CD4-positive, alpha-beta T cell treated with Interleukin-6 at 100 ng/mL for 8 hours (primary cell): ENCODE data around the gene CCDC174.

Experiments
- DNase-seq: peaks from one replicate; pipeline ENCODE4 v3.0.0-alpha.2; 2020; ENCODE audit warnings: mixed read lengths, low spot score

CCDC174 gene

GRCh38 chr3:14701676-14702075 is 50.1 kb downstream of the CCDC174 start:
- DNase-seq = no peak

GRCh38 chr3:14703128-14703750 is 51.7 kb downstream of the CCDC174 start:
- DNase-seq = no peak

- DNase-seq = no peak
Observed at GRCh38 chr3:14703791-14704190, 52.2 kb downstream of the CCDC174 start.

GRCh38 chr3:14706096-14706495 is 54.5 kb downstream of the CCDC174 start:
- DNase-seq = no peak

GRCh38 chr3:14716591-14716990 is 65.0 kb downstream of the CCDC174 start:
- DNase-seq = no peak

- DNase-seq = no peak
Observed at GRCh38 chr3:14717307-14717706, 65.7 kb downstream of the CCDC174 start.

- DNase-seq = no peak
Observed at GRCh38 chr3:14718539-14718938, 67.0 kb downstream of the CCDC174 start.

- no peak for DNase-seq
Observed at GRCh38 chr3:14719006-14719405, 67.4 kb downstream of the CCDC174 start.

GRCh38 chr3:14721126-14721864 is 69.7 kb downstream of the CCDC174 start:
- no peak for DNase-seq
